Measurements from ENCODE around the gene PPARG.
"Not testable (repeated sequence)": the region's sequence is repeated elsewhere in the genome, so short reads cannot be mapped to it uniquely, and the experiment has no call there.

The PPARG gene

DNA sequence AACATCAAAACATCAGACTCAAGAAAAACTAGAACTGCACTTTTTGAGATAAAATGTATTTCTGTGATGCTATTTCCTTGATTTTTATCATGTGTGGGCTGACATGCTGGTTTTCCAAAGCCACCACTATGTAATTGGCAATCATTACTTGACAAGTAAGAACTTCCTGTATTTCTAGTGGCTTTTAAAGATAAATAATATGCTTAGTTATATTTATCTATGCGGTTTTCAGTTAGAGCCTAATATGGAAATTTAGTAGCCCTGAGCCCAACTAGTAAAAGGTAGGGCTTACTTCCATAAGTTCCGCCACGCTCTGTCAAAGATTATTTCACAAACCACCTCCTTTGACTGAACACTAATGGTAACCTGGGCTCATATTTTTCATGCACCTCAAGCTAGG lies 91.6 kb downstream of the PPARG start:
- no peak for DNase-seq (ENCODE audit: low spot score)

DNA sequence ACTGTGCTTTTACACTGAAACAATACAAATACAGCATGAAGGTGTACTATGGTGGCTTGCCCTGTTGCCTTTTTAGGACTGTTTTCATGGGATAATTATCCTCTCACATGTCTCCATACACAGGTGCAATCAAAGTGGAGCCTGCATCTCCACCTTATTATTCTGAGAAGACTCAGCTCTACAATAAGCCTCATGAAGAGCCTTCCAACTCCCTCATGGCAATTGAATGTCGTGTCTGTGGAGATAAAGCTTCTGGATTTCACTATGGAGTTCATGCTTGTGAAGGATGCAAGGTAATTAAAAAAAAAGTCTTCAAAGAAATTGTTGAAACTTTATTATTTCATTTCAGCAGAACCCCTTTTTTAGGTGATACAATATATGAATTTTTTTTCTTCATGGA lies 92.3 kb downstream of the PPARG start:
- DNase-seq (ENCODE audit: low spot score): no peak

DNA sequence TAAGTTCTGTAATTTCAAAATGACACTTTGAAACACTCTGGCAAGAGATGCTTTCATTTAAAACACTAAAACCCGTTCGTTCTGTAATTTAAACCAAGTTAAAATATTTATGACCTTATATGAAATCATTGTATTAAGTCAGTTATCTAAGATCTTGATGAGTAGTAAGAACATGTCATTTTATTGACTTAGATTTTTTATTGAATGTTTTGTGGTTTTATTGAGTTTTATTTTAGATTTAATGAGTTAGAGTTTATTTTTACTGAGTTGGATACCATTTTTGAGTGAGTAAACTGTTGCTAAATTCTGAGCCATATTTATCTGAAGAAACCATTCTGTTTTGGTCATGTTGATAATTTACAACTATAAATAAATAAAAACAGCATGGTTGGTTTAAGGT lies 94.3 kb downstream of the PPARG start:
- DNase-seq (ENCODE audit: low spot score): no peak

DNA sequence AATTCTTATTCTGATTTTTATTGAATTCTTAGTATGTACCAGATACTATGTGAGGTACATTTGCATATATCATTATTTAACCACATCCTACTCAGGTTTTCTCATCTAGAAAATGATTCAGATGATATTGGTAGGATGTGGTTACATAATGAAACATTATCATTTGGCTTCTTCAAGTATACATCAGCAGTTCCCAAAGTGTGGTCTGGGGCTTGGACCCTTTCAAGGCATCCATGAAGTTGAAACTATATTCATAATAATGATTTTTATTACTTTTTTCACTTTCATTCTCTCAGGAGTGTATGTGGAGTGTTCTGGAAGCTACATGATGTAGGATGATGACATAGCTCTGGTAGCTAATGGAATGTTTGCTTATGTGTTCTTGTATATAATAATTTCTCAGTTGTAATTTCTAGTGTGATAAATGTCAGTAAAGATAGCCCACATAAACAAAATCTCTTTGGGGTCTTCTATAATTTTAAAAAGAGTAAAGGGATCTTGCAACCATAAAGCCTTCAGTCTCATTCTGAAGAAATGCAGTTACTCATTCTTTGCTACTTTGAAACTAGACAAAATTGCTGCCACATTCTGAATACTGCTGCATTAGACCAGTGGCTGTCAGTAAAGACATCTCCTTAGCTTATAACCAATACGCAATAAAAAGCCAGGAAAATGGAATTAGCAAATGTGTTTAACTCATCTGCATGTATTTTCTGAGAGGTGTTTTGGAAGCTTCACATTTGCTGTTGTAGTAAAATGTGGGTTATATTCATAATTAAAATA lies 95.8 kb downstream of the PPARG start:
- DNase-seq (ENCODE audit: low spot score): no peak

DNA sequence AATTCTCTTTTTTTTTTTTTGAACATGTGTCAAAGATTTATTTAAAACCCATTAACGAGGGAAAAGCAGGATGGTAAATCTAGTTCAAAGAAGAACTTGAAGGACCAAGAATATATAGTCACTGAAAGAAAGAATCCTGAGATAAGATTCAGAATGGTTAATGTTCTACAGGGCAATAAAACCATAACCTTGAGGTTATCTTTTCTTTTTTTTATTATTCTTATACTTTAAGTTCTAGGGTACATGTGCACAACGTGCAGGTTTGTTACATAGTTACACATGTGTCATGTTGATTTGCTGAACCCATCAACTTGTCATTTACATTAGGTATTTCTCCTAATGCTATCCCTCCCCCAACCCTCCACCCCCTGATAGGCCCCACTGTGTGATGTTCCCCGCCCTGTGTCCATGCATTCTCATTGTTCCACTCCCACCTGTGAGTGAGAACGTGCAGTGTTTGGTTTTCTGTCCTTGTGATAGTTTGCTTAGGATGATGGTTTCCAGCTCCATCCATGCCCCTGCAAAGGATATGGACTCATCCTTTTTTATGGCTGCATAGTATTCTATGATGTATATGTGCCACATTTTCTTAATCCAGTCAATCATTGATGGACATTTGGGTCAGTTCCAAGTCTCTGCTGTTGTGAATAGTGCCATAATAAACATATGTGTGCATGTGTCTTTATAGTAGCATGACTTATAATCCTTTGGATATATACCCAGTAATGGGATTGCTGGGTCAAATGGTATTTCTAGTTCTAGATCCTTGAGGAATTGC lies 97.8 kb downstream of the PPARG start:
- not testable (repeated sequence) for DNase-seq (ENCODE audit: low spot score)

DNA sequence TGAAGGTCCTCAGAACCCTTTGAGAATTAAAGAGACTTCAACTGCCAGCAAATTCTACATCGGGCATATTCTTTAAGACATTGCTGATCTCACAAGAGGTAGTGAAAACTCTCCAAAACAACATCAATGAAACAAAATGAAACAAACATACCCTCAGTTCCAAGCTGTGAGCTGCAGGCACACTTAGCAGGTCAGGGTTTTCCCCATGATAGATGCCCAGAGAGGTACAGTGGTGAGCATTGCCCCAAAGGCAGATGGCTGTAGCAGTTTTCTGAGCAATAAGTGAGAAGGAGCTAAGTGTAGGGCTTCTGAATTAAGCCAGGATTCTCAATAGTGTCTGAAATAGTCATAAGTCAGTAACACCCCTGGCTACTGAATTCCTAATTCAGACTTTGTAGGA lies 99.3 kb downstream of the PPARG start:
- DNase-seq (ENCODE audit: low spot score): no peak

DNA sequence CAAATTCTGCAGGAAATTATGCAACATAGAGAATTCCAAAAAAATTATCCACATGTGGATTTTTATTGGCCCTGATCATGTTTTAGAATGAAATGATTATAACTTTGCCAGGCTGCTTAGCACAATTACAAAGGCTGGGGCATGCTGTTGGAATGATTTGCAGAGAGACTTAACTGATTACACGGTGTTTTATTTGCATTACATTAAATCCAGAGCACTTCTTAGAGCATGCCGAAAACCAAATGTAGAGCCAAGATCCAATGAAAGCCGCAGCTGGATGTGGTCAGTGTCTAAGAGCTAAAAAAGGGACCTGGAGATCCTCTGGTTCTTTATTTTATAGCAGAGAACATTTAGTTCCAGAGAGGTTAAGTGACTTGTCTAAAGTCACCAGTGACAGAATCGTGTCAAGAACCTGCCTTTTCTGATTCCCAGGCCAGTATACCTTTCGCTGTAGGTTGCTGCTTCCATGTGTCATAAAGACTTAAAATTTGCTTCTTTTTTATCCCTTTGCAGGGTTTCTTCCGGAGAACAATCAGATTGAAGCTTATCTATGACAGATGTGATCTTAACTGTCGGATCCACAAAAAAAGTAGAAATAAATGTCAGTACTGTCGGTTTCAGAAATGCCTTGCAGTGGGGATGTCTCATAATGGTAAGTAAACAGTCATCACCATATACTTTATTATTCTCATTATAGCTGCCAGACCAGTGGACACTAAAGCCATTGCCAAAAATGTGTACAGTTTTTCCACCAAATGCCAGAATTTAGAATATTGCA lies 103.4 kb downstream of the PPARG start:
- no peak for DNase-seq (ENCODE audit: low spot score)

DNA sequence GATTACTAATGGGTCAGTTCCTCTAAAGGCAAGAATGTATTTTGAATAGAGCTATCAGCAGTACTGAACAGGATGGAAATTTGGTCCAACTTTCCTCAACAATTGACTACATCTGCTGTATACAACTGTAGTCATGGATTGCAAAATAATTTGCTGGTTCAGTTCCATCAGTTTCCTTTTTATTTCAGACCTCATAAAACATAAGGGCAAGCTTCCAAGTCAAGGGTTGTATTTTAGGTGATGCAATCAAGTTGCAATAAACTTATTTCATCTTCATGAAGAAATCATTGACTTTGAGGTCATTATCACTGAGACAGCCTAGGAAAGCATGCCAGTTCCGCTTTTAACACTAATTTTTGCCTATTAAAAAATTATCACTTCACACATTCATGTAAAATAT lies 105.0 kb downstream of the PPARG start:
- no peak for DNase-seq (ENCODE audit: low spot score)

DNA sequence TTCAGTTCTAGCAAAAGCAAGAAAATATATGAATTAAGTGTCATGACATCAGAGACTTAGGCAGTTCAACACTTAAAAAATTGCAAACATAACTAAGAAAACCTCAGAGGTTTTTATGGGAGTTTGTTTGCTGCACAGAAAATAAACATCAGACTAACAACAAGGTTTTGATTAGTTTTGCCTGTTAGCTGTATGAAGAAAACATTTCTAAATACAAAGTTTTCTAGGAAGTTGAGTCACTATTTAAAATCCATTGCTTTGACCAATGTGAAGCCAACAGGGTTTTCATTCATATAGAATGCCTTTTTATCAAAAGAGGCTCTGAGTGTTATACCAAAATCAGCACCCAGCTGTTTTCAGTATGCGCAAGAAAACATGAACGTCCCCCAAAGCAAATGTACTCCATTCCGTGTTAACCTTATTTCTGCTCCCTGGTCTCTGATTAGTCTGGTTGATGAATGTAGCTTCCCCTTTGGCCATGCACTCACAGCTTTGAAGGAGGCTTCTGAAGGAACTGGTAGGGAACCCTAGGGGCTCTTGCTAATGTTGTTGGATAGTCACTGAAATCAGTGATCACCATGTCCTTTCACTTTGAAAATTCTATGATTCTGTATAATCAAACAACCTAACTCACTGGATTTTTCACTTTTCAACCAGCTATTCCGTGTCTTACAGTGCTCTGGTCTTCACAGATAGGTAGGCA lies 105.8 kb downstream of the PPARG start:
- no peak for DNase-seq (ENCODE audit: low spot score)

DNA sequence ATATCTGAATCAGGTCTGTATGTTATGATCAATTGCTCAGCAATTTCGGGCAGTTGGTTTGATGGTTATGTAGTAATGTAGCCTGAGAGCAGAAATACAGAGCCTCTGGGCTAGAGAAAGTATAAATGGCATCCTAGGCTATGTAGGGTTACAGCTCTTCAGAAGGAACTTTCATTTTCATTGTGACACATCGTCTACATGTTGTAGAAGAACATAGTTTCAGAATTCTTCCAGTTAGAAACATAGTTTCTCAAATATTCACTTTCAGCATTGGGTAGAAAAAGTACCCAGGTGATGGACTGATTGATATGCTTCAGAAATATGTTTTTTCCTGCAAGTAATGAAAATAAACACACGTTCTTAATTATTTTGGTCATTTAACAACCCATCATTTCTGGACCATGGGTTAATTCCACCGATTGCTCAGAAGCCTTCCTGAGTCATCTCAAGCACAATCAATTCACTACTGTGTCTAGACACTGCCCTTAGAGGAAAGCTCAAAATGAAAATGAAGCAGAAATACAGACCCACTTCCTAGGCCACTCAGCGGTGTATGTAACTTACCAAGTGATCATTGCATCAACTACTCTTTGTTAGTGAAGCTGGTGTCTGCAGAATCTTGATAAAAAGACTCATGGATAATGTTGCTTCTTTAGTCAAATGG lies 106.6 kb downstream of the PPARG start:
- no peak for DNase-seq (ENCODE audit: low spot score)

DNA sequence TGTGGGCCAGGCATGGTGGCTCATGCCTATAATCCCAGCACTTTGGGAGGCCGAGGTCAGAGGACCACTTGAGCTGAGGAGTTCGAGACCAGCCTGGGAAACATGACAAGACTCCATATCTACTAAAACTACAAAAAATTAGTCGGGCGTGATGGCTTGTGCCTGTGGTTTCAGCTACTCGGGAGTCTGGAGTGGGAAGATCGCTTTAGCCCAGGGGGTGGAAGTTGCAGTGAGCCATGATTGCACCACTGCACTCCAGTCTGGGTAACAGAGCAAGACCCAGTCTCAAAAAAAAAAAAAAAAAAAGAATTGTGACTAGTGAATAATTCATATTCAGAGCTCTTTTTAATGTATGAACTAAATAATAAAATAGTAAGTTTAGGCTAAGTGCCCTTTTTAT lies 107.6 kb downstream of the PPARG start:
- DNase-seq (ENCODE audit: low spot score): no peak

DNA sequence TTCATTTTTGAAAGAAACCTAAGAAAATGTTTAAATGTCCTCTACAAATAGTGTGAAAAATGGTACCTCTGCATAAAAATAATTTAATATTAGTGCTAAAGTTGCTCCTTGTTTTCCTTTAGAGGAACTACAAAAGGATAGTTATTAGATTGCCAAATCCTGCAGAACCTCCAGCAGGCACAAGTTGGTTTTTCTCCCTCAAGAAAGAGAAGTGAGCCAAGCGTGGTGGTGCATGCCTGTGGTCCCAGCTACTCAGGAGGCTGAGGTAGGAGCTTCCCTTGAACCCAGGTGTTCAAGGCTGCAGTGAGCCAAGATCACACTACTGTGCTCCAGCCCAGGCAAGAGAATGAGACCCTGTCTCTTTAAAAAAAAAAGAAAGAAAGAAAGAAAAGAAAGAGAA lies 110.4 kb downstream of the PPARG start:
- no peak for DNase-seq (ENCODE audit: low spot score)

DNA sequence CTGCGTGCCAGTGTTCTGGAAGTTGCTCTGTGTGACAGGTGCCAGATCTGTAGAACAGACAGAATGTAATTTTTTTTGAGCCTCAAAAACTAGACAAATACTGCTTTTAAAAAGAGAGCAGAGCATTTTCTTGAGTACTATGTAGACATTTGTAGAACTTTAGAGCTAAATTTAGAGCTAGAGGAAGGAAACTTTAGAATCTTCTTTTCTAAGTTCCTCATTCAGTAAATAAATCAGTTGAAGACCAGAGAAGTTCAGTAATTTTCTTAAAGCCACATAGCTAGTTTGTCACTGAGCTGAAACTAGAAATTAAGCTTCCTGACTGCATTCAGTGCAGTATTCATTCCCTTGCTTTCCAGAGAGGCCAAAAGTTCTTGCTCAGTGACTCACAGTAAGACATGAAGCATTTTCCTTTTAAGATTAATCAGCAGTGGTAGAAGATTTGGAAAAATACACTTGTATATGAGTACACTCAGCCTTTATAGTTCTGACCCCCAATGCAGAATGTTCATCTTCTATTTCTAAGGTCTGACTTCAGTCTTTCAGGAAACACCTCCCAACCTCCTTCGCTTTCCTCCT lies 111.8 kb downstream of the PPARG start:
- DNase-seq (ENCODE audit: low spot score): peak; percentile 75

DNA sequence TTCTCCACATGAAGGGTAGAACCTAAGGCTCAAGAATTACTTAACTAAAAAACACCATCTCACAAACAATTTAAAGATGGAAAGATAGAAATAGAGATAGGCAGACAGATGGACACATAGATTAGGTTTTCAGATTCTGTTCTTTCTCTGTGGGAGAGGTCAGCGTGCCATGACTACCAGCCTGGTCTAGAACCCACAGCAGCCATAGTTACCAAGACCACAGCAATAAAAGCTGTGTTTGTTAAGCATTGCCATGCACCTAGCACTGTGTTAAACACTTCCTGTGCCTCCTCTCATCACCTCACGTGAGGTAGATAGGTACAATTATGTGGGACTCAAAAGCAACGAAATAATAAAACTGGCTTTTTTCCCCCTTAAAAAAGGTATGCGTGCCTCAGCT lies 112.3 kb downstream of the PPARG start:
- no peak for DNase-seq (ENCODE audit: low spot score)

DNA sequence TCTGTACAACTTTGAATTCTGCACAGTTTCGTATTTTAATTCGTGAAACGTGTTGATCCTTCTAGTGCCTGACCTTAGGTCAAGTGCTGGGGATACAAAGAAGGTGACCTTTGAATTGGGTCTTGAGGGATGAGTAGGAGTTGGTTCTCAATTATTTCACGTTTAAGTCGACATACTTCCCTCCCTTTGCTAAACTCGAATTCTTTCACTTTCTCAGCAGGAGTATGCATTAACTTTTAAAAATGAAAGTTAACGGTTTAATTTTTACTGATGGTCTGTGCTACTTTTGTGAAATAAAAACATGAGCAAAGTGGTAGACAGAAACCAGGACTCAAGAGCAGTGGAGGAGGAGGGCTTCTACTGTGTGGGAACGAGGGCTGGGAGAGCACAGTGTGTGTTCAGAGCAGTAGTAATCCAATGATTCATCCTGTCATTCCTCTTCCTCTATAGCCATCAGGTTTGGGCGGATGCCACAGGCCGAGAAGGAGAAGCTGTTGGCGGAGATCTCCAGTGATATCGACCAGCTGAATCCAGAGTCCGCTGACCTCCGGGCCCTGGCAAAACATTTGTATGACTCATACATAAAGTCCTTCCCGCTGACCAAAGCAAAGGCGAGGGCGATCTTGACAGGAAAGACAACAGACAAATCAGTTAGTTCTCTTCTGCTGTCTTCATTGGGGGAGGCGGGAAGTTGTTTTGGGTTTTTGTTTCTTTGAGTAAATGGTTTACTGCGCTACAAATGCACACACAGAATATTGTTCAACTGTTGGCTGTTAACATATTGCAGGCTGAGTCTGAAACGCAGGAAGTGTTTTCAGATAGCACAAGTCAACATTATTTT lies 116.8 kb downstream of the PPARG start:
- peak; percentile 95 for DNase-seq (ENCODE audit: low spot score)

DNA sequence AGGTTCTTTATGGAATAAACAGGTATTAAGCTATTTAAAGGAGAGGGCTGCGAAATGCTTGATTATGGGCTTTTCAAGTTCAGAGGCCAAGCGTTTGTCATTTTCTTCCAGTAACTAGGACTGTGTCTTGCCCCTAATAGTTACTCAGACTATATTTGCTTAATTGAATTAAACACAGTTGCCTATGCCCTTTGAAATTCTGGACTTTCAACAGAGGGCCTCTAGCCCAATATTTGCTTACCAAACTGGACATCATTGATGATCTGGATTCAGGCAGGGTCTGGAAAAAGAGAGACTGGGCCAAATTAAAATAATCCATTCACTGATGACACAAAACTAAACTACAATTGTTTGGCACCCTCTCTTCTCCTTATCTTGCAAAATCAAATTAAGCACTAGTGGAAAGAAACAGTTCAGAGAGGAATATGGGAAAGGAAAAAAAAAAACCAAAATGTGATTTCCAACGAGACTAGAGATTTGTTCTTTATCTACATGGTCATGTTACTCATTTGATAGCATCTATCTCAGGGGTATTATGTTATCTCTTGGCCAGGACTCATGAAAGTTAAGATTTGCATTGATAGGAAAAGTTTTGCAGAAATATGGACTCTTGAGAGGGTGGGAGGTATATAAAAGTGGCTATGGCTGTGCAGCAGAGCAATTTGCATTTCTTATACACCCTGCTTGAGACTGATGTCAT lies 120.3 kb downstream of the PPARG start:
- no peak for DNase-seq (ENCODE audit: low spot score)

DNA sequence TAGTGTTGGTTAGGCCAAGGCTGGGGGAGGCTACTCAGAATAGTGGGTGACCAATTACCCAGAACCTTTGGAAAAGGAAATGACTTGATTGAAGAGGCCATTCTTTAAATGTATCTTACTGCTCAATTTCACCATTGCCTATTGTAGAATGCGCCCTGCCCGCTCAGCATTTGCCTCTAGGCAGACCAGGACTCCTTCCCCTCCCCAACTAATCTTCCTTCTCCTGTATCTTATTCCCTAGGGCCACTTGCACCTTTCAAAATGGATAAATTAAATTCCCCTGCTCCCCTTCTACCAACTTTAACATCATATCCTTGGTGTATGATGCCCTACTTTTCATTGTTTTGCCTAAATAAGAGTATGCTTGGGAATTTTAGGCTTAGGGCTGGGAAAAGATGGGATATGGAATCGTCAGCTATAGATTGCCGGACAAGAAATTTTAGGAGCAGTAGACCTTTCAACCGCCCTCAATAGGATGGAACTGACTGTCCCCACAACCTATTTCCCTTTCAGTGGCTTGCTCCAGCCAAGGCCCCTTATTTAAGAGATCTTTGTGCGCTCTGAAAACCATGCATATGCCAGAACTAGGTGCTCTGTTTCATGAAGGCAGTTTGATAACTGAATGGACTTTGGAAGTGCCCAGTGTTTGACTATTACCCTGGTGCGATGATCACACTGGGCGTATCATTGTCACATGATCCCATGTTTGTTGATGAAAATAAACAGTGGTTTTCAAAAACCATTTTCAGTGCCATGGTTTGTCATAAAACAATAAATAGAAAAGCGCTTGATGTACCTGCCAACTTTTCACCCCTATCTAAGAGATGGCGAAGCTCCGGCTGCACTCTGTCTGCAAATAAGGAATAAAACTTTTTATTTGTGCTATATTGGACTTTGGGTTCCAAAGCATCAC lies 121.1 kb downstream of the PPARG start:
- no peak for DNase-seq (ENCODE audit: low spot score)

DNA sequence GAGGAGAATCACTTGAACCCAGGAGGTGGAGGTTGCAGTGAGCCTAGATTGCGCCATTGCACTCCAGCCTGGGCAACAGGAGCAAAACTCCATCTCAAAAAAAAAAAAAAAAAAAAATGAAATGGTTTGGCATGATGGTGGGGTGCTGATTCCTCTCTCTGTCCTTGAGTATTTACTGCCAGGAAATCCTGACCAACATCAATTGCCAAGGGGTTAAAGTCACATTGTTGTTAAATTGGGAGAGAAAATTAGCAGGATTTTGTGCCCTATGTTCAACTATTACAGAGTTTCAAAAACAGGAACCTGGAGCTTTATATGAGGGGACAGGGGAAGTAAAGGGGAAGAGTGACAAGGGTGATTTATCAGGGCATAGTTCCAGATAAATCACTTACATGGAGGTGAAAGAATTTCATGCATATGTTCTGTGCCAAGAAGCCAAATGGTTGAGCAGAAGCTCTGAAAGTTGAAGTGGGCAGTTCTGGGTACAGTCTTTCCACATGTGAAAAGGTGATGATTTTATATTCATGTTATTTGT lies 124.9 kb downstream of the PPARG start:
- no peak for DNase-seq (ENCODE audit: low spot score)

Measured in kidney capillary endothelial cell (primary cell).